Fibroblast of lung (primary cell): ENCODE results near the gene MSX1.

Experiments used
- EZH2 ChIP-seq: IDR thresholded peaks from 2 replicates; pipeline ENCODE4 v1.5.1; 2012; ENCODE audit warnings: low read length, control low read depth, mild to moderate bottlenecking; ENCODE audit errors: missing control alignments
- TF ChIP-seq, protein P1 (sequence below), 2 donors: IDR thresholded peaks in 1 of 2; conservative IDR thresholded peaks in 1 of 2; 1 replicate in 1 of 2; 2 replicates in 1 of 2; pipeline ENCODE4 v1.5.1; 2011 to 2012; ENCODE audit warnings: low read length in 2 of 2, control low read depth in 1 of 2, inconsistent platforms in 1 of 2, low read depth in 1 of 2, mild to moderate bottlenecking in 1 of 2

DNA sequence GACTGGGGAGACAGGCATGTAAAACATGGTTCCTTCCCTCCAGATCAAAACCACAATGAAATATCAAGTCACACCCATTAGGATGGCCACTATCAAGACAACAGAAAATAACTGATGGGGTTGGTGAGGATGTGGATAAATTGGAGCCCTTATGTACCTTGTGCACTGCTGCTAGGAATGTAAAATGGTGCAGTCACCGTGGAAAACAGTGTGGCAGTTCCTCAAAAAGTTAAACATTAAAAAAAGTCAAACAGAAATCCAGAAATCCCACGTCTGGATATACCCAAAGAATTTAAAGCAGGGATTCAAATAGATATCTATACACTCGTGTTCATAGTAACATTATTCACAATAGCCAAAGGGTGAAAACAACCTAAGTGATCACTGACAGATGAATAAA is 35.2 kb upstream of the MSX1 start:
- TF ChIP-seq EZH2: no peak
- TF ChIP-seq, protein P1, sequence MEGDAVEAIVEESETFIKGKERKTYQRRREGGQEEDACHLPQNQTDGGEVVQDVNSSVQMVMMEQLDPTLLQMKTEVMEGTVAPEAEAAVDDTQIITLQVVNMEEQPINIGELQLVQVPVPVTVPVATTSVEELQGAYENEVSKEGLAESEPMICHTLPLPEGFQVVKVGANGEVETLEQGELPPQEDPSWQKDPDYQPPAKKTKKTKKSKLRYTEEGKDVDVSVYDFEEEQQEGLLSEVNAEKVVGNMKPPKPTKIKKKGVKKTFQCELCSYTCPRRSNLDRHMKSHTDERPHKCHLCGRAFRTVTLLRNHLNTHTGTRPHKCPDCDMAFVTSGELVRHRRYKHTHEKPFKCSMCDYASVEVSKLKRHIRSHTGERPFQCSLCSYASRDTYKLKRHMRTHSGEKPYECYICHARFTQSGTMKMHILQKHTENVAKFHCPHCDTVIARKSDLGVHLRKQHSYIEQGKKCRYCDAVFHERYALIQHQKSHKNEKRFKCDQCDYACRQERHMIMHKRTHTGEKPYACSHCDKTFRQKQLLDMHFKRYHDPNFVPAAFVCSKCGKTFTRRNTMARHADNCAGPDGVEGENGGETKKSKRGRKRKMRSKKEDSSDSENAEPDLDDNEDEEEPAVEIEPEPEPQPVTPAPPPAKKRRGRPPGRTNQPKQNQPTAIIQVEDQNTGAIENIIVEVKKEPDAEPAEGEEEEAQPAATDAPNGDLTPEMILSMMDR (conservative IDR thresholded peaks at IDR 0.05 in 1 of 2, IDR thresholded peaks at IDR 0.05 in 1 of 2; ENCODE audit: low read depth in 1 of 2, low read length in 2 of 2): no peak
